Thoracic aorta (tissue), 2 donors: ENCODE data around the gene HSD17B8. TPM values are rescaled to one million over a fixed set of nuclear protein-coding genes. Genes with fewer than 3 reads are reported as not detected.
A peak's percentile ranks its signal among the peaks of the same experiment; 100 is the strongest.

Source experiments
- ATAC-seq: fragments of 150-250 bp; one replicate; pipeline ENCODE4 v1.8.0; 2017; ENCODE audit warnings: low read depth; ENCODE audit not compliant: insufficient number of reproducible peaks, low FRiP score
- DNase-seq: peaks from one replicate; pipeline ENCODE4 v3.0.0-alpha.2; 2020; ENCODE audit warnings: low spot score
- H3K27ac ChIP-seq, 2 donors: fragments of 200-600 bp; sonication (generic); 1 replicate in 1 of 2; 2 replicates in 1 of 2; pipeline ENCODE4 v1.5.1; 2016; ENCODE audit warnings: mild to moderate bottlenecking in 2 of 2, moderate library complexity in 2 of 2
- H3K27me3 ChIP-seq: fragments of 200-600 bp; sonication (generic); replicated peaks from 2 replicates; pipeline ENCODE4 v1.6.0; 2016; ENCODE audit warnings: mild to moderate bottlenecking; ENCODE audit not compliant: insufficient read depth
- H3K36me3 ChIP-seq: fragments of 200-600 bp; sonication (generic); one replicate; pipeline ENCODE4 v1.5.1; 2016
- H3K4me1 ChIP-seq, 2 donors: fragments of 200-600 bp; sonication (generic); 1 replicate in 1 of 2; 2 replicates in 1 of 2; pipeline versions ENCODE4 v1.5.1 to v1.6.0; 2016; ENCODE audit warnings: low read depth in 2 of 2, mild to moderate bottlenecking in 1 of 2; ENCODE audit not compliant: control insufficient read depth in 1 of 2
- H3K4me3 ChIP-seq: fragments of 200-600 bp; sonication (generic); 2 replicates; pipeline ENCODE4 v1.5.1; 2016; ENCODE audit warnings: mild to moderate bottlenecking
- H3K9me3 ChIP-seq: fragments of 200-600 bp; sonication (generic); 2 replicates; pipeline ENCODE4 v1.5.1; 2016
- CTCF ChIP-seq: fragments of 200-600 bp; sonication (generic); IDR thresholded peaks from one replicate; pipeline ENCODE4 v1.5.1; 2019; ENCODE audit warnings: antibody characterized with exemption
- total RNA-seq, 2 donors: library from RNA; depleted of rRNA; stranded (reverse); fragments of >200 nt; gene quantifications; one replicate each; pipeline versions ENCODE4 v1.1.0 to v1.2.3, GENCODE V29; 2016

Gene HSD17B8
- total RNA-seq, 2 donors from 2014 or later: 4.0 to 15.0 TPM

GRCh38 chr6:33204165-33204414, 365 bp upstream of the HSD17B8 start:
- H3K4me3 ChIP-seq: peak overlapping the region; percentile 90
- H3K27me3 ChIP-seq: no peaks in the 10 kb centered on the region
- H3K27ac ChIP-seq: no peak overlapping the region
- TF ChIP-seq CTCF: no peak
- peaks cover 26 to 46% of the 10 kb centered on the region in 2 donors for H3K4me1 ChIP-seq
- no peak for DNase-seq
- peaks cover 15% of the 10 kb centered on the region for H3K36me3 ChIP-seq
- ATAC-seq: no peak
- H3K9me3 ChIP-seq: no peaks in the 10 kb centered on the region

GRCh38 chr6:33205191-33206026, 954 bp downstream of the HSD17B8 start:
- Histone ChIP-seq H3K27me3 (no peaks in the 10 kb centered on the region), H3K9me3 (no peaks in the 10 kb centered on the region), H3K36me3 (peaks cover 21% of the 10 kb centered on the region), H3K4me3 (peak overlapping the region; percentile 90), H3K27ac (no peak overlapping the region), H3K4me1 (peaks cover 22 to 40% of the 10 kb centered on the region in 2 donors)
- ATAC-seq: no peak
- TF ChIP-seq CTCF: no peak
- DNase-seq: no peak

GRCh38 chr6:33206027-33206863, 1.8 kb downstream of the HSD17B8 start:
- Histone ChIP-seq H3K27me3 (no peaks in the 10 kb centered on the region), H3K9me3 (no peaks in the 10 kb centered on the region), H3K36me3 (peaks cover 26% of the 10 kb centered on the region), H3K4me1 (peaks cover 22 to 39% of the 10 kb centered on the region in 2 donors), H3K4me3 (no peak overlapping the region), H3K27ac (no peak overlapping the region)
- TF ChIP-seq CTCF: no peak
- ATAC-seq (no peak), DNase-seq (no peak)

- Histone ChIP-seq H3K36me3 (peaks cover 26% of the 10 kb centered on the region), H3K9me3 (no peaks in the 10 kb centered on the region), H3K27ac (no peak overlapping the region), H3K27me3 (no peaks in the 10 kb centered on the region), H3K4me3 (peak overlapping the region; percentile 91), H3K4me1 (peaks cover 14 to 32% of the 10 kb centered on the region in 2 donors)
- TF ChIP-seq CTCF: no peak
- ATAC-seq: no peak
- no peak for DNase-seq
Observed at GRCh38 chr6:33206864-33207551, 2.6 kb downstream of the HSD17B8 start.
